Astrocyte of the spinal cord (primary cell): ENCODE measurements around the gene GLT1D1.

ENCODE experiments used
- DNase-seq: peaks from one replicate; pipeline ENCODE4 v3.0.0; 2011; ENCODE audit warnings: low read depth, low spot score
- H3K4me3 ChIP-seq: 2 replicates; pipeline ENCODE4 v1.5.1; 2011; ENCODE audit warnings: low read depth, mild to moderate bottlenecking, low read length, moderate library complexity
- CTCF ChIP-seq: IDR thresholded peaks from 2 replicates; pipeline ENCODE4 v1.5.1; 2012; ENCODE audit warnings: low read depth, mild to moderate bottlenecking, low read length, inconsistent platforms
- in situ Hi-C: cut with HindIII; loops from 2 replicates; pipeline ENCODE4 v1.10.0; 2017; ENCODE audit warnings: low sequenced_read_pairs

The GLT1D1 gene

GRCh38 chr12:128872303-128872702, 19.0 kb downstream of the GLT1D1 start:
- no peak for TF ChIP-seq CTCF
- DNase-seq, result no peak
- in situ Hi-C loops, result no loop called here
- no peak overlapping the region for H3K4me3 ChIP-seq

GRCh38 chr12:128876559-128876958, 23.3 kb downstream of the GLT1D1 start:
- in situ Hi-C loops, result no loop called here

GRCh38 chr12:128879898-128880764, 26.9 kb downstream of the GLT1D1 start:
- in situ Hi-C loops, result no loop called here
- DNase-seq, result no peak
- no peak for TF ChIP-seq CTCF
- H3K4me3 ChIP-seq, result no peak overlapping the region

More at GRCh38 chr12:128876559-128876958, 23.3 kb downstream of the GLT1D1 start:
- no peak for TF ChIP-seq CTCF
- no peak overlapping the region for H3K4me3 ChIP-seq
- DNase-seq, result no peak

- in situ Hi-C loops, result no loop called here
- no peak for TF ChIP-seq CTCF
- no peak for DNase-seq
- H3K4me3 ChIP-seq, result no peak overlapping the region
These were observed 38.6 kb downstream of the GLT1D1 start for GRCh38 chr12:128891856-128892255.

- in situ Hi-C loops, result no loop called here
- H3K4me3 ChIP-seq, result no peak overlapping the region
- TF ChIP-seq CTCF, result no peak
- DNase-seq, result no peak
These were observed 50.0 kb downstream of the GLT1D1 start for GRCh38 chr12:128903236-128903635.

GRCh38 chr12:128905003-128905544, 51.8 kb downstream of the GLT1D1 start:
- DNase-seq, result no peak
- no peak overlapping the region for H3K4me3 ChIP-seq
- TF ChIP-seq CTCF, result no peak
- in situ Hi-C loops, result no loop called here
